Coronary artery (tissue), 2 donors: ENCODE results near the gene WDR11.

Experiments
- DNase-seq: peaks from one replicate; pipeline ENCODE4 v3.0.0-alpha.2; 2017; ENCODE audit warnings: low spot score
- H3K27ac ChIP-seq, 2 donors: fragments of 200-600 bp; sonication (generic); one replicate each; pipeline ENCODE4 v1.5.1; 2016 to 2019
- H3K4me3 ChIP-seq: fragments of 200-600 bp; sonication (generic); 2 replicates; pipeline ENCODE4 v1.5.1; 2016; ENCODE audit warnings: mild to moderate bottlenecking, moderate library complexity
- TF ChIP-seq, protein P1 (sequence below): fragments of 200-600 bp; sonication (generic); IDR thresholded peaks from one replicate; pipeline ENCODE4 v1.5.1; 2019; ENCODE audit warnings: antibody characterized with exemption

Gene WDR11

DNA sequence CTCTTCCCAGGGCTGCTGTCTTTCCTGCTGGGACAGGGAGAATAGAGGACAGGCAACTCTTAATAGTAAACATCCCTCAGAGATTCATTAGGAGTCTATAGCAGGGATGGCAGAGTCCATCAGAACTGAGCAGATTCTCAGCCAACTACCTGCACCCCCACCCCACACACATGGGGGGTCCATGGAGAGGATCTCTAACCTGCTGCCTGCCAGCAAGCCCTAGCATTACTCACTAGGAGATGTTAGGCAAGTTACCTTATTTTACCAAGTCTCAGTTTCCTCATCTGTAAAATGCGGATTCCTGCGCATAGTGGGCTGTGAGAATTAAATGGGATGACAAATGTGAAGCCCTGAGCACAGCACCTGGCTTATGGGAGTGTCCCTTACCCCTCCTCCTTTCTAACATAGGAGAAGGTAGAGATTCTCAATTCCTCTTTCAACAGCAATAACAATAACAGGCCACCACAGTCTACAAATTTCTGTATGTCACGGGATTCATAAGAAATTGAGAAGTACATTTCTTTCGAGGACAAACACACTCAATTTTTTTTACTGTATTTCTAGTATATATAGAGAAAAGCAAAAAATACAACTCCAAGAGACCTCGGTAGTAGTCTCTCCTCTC, 23.8 kb upstream of the WDR11 start:
- Histone ChIP-seq H3K4me3 (no peak overlapping the region), H3K27ac (no peak overlapping the region)
- no peak for DNase-seq
- TF ChIP-seq, protein P1, sequence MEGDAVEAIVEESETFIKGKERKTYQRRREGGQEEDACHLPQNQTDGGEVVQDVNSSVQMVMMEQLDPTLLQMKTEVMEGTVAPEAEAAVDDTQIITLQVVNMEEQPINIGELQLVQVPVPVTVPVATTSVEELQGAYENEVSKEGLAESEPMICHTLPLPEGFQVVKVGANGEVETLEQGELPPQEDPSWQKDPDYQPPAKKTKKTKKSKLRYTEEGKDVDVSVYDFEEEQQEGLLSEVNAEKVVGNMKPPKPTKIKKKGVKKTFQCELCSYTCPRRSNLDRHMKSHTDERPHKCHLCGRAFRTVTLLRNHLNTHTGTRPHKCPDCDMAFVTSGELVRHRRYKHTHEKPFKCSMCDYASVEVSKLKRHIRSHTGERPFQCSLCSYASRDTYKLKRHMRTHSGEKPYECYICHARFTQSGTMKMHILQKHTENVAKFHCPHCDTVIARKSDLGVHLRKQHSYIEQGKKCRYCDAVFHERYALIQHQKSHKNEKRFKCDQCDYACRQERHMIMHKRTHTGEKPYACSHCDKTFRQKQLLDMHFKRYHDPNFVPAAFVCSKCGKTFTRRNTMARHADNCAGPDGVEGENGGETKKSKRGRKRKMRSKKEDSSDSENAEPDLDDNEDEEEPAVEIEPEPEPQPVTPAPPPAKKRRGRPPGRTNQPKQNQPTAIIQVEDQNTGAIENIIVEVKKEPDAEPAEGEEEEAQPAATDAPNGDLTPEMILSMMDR: no peak

DNA sequence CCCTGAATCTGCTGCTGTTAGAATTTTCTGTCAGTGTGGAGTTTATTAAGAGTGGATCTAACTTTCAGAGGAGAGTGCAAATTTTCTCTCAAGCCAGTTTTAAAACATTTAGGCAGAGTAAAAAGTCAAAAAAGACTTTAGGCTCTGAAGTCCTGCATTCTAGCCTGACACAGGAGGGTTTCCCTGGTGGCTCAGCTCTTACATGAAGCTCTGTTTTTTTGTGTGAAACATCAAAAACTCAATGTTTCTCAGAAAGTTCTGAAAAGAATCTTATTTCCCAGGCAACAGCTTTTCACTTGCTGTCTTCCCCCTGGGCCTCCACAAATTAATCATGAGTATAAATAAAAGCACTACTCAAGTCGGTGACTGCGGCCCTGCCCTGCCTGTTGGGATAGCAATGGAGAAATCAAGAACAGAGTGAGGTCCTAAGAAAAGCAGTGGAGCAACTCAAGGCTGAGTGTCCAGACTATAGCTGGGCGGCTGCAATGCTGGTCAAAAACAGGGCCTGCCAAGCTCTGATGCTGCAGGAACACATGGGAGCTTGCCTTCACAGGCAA, 22.3 kb upstream of the WDR11 start:
- no peak for DNase-seq
- Histone ChIP-seq H3K4me3 (no peak overlapping the region), H3K27ac (no peak overlapping the region)
- TF ChIP-seq, protein P1: no peak

DNA sequence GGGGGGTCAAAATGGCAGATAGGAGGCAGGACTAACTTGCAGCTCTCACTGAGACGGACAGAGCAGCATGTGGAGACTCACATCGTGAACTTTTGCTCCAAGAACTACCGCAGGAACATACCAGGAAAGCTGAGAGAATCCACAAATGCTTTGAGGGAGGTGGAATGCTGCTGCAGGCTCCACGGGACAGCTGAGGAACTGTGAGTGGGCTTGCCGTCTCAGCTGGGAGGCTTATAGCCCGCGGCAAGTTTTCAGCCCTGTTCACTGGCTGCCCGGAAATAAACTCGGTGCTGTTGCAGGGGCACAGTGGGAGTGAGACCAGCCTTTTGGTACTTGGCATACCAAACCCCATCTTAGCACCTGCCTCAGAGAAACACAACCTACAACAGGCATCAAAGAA, 19.1 kb upstream of the WDR11 start:
- Histone ChIP-seq H3K27ac (no peak overlapping the region), H3K4me3 (no peak overlapping the region)
- TF ChIP-seq, protein P1: no peak
- no peak for DNase-seq

DNA sequence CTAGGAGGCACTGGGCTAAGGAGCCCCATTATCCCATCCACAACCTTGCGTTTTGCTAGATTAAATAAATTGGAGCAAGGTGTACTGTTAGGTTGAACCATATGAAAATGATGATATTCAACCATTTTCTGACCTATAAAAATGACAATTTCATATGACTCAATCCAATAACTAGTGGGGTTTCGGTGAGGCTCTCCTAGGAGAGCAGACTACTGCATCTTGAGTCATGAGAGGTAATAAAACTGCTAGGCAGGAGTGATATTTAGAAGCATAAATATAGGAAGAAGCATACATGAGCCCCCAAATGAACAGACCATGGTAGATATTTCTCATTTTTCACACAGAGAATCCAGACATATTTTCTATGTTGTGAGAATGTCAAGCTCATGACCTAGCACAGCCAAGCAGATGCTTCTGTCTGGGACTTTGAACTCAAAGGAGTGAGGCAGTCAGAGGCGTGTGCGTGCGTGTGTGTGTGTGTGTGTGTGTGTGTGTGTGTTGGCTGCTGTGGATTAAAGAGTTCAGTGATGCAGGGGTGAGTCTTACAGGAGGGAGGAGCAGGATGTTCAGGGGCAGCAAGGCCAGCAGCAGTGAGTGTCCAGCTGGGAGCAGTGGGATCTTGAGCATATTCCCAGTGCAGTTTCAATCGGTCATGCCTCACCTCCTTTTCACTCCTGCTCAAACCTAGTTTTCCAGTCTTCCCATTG, 17.8 kb upstream of the WDR11 start:
- no peak for DNase-seq
- TF ChIP-seq, protein P1: no peak

DNA sequence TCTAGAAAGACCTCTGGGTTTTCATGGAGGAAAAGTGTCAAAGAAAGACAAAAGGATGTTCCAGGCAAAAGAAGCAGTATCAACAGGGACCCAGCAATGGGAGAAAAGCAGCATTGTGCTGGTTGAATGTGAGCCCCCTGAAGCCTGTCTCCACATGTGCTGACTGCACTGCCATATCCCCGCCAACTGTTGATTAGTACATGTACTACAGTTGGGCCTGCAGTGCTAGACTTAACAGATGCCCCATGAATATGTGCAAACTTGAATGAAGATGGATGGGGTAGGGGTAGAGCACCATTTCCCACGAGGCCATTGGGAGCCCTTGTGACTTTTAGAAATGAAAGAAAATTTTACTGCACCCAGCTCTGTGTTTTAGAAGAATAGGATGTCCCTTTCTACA, 15.6 kb upstream of the WDR11 start:
- no peak for DNase-seq
- TF ChIP-seq, protein P1: no peak
- no peak overlapping the region for H3K27ac ChIP-seq
- no peak overlapping the region for H3K4me3 ChIP-seq

More for the DNA sequence above, 17.8 kb upstream of the WDR11 start:
- Histone ChIP-seq H3K4me3 (no peak overlapping the region), H3K27ac (no peak overlapping the region)

DNA sequence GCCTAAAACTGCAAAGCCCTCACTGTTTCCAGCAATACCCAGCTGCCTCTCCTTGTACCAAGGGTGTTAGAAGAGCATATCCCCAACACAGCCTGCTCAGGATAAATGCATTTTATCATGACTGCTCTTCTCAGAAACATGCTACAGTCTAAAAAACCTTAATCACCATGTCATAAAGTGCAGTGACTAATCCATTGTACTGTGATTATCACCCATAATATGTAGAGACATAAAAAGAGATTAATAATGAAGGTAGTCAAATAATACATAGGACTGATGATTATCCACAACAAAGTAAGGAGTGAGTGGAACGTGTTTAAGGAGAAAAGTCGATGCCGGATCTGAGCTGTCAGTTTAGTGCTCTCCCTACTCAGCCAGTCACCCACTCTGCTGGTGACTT, 12.2 kb upstream of the WDR11 start:
- no peak overlapping the region for H3K4me3 ChIP-seq
- no peak overlapping the region for H3K27ac ChIP-seq
- TF ChIP-seq, protein P1: no peak
- DNase-seq: no peak
